Neuronal stem cell (in vitro differentiated cells): Measurements from ENCODE around the gene UNC13D.

Experiments
- DNase-seq: peaks from one replicate; pipeline ENCODE4 v3.0.0-alpha.2; 2013; ENCODE audit warnings: low spot score
- H2AFZ ChIP-seq: one replicate; pipeline ENCODE4 v1.6.1; 2013; ENCODE audit warnings: mild to moderate bottlenecking, low read length, inconsistent platforms
- H2AK5ac ChIP-seq: 2 replicates; pipeline ENCODE4 v1.6.1; 2013; ENCODE audit warnings: low read depth, mild to moderate bottlenecking, inconsistent platforms, low read length, moderate library complexity, mixed read lengths
- H2BK120ac ChIP-seq: 2 replicates; pipeline ENCODE4 v1.6.1; 2013; ENCODE audit warnings: low read depth, mild to moderate bottlenecking, inconsistent platforms, low read length, moderate library complexity, mixed read lengths
- H2BK12ac ChIP-seq: one replicate; pipeline ENCODE4 v1.6.1; 2013; ENCODE audit warnings: low read length, inconsistent platforms
- H2BK15ac ChIP-seq: 2 replicates; pipeline ENCODE4 v1.6.1; 2013; ENCODE audit warnings: mild to moderate bottlenecking, low read length, inconsistent platforms, mixed read lengths
- H2BK5ac ChIP-seq: one replicate; pipeline ENCODE4 v1.6.1; 2013; ENCODE audit warnings: inconsistent platforms, mild to moderate bottlenecking, low read length, moderate library complexity
- H3K14ac ChIP-seq: one replicate; pipeline ENCODE4 v1.6.1; 2013; ENCODE audit warnings: low read length, inconsistent platforms
- H3K18ac ChIP-seq: 2 replicates; pipeline ENCODE4 v1.6.1; 2013; ENCODE audit warnings: low read length, inconsistent platforms
- H3K23ac ChIP-seq: 2 replicates; pipeline ENCODE4 v1.6.1; 2013; ENCODE audit warnings: low read depth, mild to moderate bottlenecking, mixed read lengths, low read length, inconsistent platforms; ENCODE audit not compliant: poor library complexity
- H3K27ac ChIP-seq: replicated peaks from 3 replicates; pipeline ENCODE4 v1.5.1; 2013; ENCODE audit warnings: low read length, inconsistent platforms
- H3K27me3 ChIP-seq, 3 experiments: 2 replicates each; pipeline ENCODE4 v1.6.1; 2013; ENCODE audit warnings: low read length in 3 of 3, mild to moderate bottlenecking in 2 of 3, inconsistent platforms in 1 of 3, low read depth in 1 of 3, mixed read lengths in 1 of 3, moderate library complexity in 1 of 3; ENCODE audit not compliant: control insufficient read depth in 3 of 3, insufficient read depth in 3 of 3
- H3K36me3 ChIP-seq, 2 donors: replicated peaks in 1 of 2; 2 replicates each; pipeline ENCODE4 v1.6.1; 2013; ENCODE audit warnings: low read length in 2 of 2; ENCODE audit not compliant: control insufficient read depth in 2 of 2, insufficient read depth in 2 of 2
- H3K4ac ChIP-seq: 2 replicates; pipeline ENCODE4 v1.6.1; 2013; ENCODE audit warnings: inconsistent platforms, mild to moderate bottlenecking, low read length, moderate library complexity
- H3K4me1 ChIP-seq, 2 donors: 1 replicate in 1 of 2; 2 replicates in 1 of 2; pipeline ENCODE4 v1.6.1; 2013; ENCODE audit warnings: low read length in 2 of 2, low read depth in 1 of 2; ENCODE audit not compliant: control insufficient read depth in 2 of 2, insufficient read depth in 1 of 2
- H3K4me2 ChIP-seq: one replicate; pipeline ENCODE4 v1.6.1; 2013; ENCODE audit warnings: mild to moderate bottlenecking, low read length, inconsistent platforms; ENCODE audit not compliant: insufficient read depth, poor library complexity, severe bottlenecking
- H3K4me3 ChIP-seq, 2 donors: 2 replicates each; pipeline ENCODE4 v1.5.1; 2013; ENCODE audit warnings: low read length in 2 of 2, mild to moderate bottlenecking in 2 of 2, inconsistent platforms in 1 of 2, moderate library complexity in 1 of 2
- H3K79me1 ChIP-seq: one replicate; pipeline ENCODE4 v1.6.1; 2013; ENCODE audit warnings: low read depth, mild to moderate bottlenecking, inconsistent platforms, low read length, moderate library complexity
- H3K9ac ChIP-seq: one replicate; pipeline ENCODE4 v1.6.1; 2013; ENCODE audit warnings: mild to moderate bottlenecking, low read depth, low read length, inconsistent platforms; ENCODE audit not compliant: poor library complexity
- H3K9me3 ChIP-seq, 2 donors: replicated peaks in 1 of 2; 2 replicates each; pipeline versions ENCODE3 to v1.6.1; 2013; ENCODE audit warnings: low read length in 2 of 2, mild to moderate bottlenecking in 2 of 2, inconsistent platforms in 1 of 2, low read depth in 1 of 2, mixed read lengths in 1 of 2, moderate library complexity in 1 of 2; ENCODE audit not compliant: control insufficient read depth in 2 of 2, insufficient read depth in 1 of 2
- H4K8ac ChIP-seq: one replicate; pipeline ENCODE4 v1.6.1; 2013; ENCODE audit warnings: low read depth, mild to moderate bottlenecking, inconsistent platforms, low read length, moderate library complexity
- H4K91ac ChIP-seq: one replicate; pipeline ENCODE4 v1.6.1; 2013; ENCODE audit warnings: low read length, low read depth, mild to moderate bottlenecking, inconsistent platforms; ENCODE audit not compliant: poor library complexity
- WGBS, 2 donors: extraction: QIAGEN DNeasy Blood & Tissue Kit; methylation state at CpG; one replicate each; pipeline ENCODE4 v1.1.7; 2013; ENCODE audit warnings: missing lambda C conversion rate in 2 of 2, mixed read lengths in 1 of 2; ENCODE audit not compliant: insufficient read length in 2 of 2, insufficient replicate concordance in 1 of 2; ENCODE audit errors: extremely low coverage in 2 of 2; 5-methylcytosine and 5-hydroxymethylcytosine counted together

The UNC13D gene

DNA sequence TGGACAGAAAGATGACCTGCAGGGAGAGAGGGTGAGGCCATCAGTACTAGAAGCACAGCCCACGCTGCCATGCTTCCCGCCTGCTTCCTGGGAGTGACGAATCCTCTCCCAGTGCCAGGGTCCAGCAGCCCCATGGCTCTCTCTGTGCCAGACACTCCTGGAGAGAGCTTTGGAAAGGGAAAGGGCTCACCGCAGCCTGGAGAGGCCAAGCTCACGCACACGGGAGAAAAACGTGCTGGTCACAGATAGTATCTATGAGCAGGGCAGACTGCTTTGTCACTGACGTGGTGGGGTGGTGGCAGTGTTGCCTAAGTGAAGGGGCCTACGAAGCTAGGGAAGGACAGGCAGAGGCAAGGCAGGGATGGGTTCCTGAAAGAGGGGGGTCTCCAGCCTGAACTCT is 5.5 kb upstream of the UNC13D start:
- Histone ChIP-seq H2BK12ac (no peak overlapping the region), H4K91ac (no peak overlapping the region), H2AK5ac (no peak overlapping the region), H2BK120ac (no peak overlapping the region), H3K27me3 (no peaks in the 10 kb centered on the region), H3K4me2 (no peak overlapping the region), H3K4me1 (peaks cover 10% of the 10 kb centered on the region in 2 donors), H3K79me1 (no peaks in the 10 kb centered on the region), H4K8ac (no peak overlapping the region), H3K18ac (no peak overlapping the region), H3K4ac (no peak overlapping the region), H3K14ac (no peak overlapping the region), H2AFZ (no peak overlapping the region), H3K36me3 (peaks cover 37 to 58% of the 10 kb centered on the region in 2 donors), H3K23ac (peak overlapping the region; percentile 39), H3K27ac (no peak overlapping the region), H2BK15ac (no peak overlapping the region), H3K9me3 (no peaks in the 10 kb centered on the region), H2BK5ac (no peak overlapping the region), H3K9ac (no peak overlapping the region), H3K4me3 (no peak overlapping the region)
- DNase-seq, result no peak
- no CpG with 5 or more reads among the region's 9 CpGs for WGBS, 2 donors

DNA sequence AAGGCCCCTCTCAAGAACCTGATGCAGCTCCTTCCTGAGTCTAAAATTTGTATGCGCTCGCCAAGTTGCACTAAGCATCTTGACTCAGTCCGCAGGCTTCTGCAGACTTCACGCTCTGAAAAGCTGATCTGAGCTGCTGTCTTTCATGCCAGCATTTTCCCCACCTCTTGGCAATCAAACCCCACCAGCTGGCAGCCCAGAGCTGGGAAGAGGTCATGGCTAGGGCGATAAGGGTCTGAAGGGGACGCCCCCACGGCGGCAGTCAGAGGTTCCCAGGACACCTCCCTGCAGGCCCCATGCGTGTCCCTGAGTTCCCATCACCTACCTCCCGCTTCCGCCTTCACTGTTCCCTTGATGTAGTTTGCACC is 5.1 kb upstream of the UNC13D start:
- peaks cover 37 to 58% of the 10 kb centered on the region in 2 donors for H3K36me3 ChIP-seq
- no peak overlapping the region for H2BK15ac ChIP-seq
- no peak overlapping the region for H3K4me2 ChIP-seq
- no peaks in the 10 kb centered on the region for H3K9me3 ChIP-seq
- no peak overlapping the region for H3K23ac ChIP-seq
- no peak overlapping the region for H2BK5ac ChIP-seq
- peaks cover 8% of the 10 kb centered on the region in 2 donors for H3K4me1 ChIP-seq
- H3K27ac ChIP-seq, result no peak overlapping the region
- H3K27me3 ChIP-seq, result no peaks in the 10 kb centered on the region
- no peak overlapping the region for H4K8ac ChIP-seq
- no peak overlapping the region for H3K9ac ChIP-seq
- H3K14ac ChIP-seq, result no peak overlapping the region
- no peak overlapping the region for H2AFZ ChIP-seq
- no peak overlapping the region for H2AK5ac ChIP-seq
- no peaks in the 10 kb centered on the region for H3K79me1 ChIP-seq
- no peak overlapping the region for H2BK120ac ChIP-seq
- WGBS, 2 donors, result no CpG with 5 or more reads among the region's 11 CpGs
- no peak for DNase-seq
- no peak overlapping the region for H2BK12ac ChIP-seq
- no peak overlapping the region for H3K4ac ChIP-seq
- no peak overlapping the region for H3K18ac ChIP-seq
- no peak overlapping the region for H3K4me3 ChIP-seq
- no peak overlapping the region for H4K91ac ChIP-seq

DNA sequence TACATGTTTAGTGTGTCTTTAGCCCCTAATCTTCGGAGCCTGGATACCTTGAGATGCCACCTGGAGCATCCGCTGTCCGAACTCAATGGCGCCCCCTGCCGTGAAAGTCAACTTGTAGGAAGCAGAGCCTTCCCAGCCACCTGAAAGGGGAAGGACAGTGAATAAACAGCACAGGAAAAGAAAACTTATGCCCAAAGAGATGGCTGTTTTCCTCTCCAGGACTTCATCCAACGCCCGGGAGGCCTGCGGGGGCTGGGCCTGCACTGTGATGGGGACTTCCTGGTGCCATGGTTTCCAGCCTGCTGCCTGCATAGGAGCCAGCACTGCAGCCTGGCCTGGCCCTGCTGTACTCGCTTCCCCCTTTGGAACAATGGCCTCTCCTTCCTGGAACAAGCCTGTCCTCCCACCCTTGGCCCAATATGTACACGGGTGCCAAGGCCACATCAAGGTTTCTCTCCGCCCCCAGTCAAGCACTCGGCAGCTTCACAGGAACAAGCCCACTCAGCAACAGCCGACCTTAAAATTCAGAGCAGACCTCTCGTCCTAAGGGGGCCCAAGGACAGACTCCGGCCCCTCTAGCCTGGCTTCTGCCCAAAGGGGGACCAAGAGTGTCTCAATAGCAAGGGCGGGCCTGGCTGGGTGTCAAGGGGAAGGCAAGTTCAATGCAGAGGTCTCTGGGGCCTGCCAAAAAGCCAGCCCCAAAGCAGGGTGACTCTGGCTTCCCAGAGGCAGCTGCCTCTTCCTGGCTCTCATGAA is 4.5 kb upstream of the UNC13D start:
- H3K4me3 ChIP-seq, result no peak overlapping the region
- no peak overlapping the region for H4K8ac ChIP-seq
- no peak overlapping the region for H4K91ac ChIP-seq
- H3K14ac ChIP-seq, result no peak overlapping the region
- H3K27ac ChIP-seq, result no peak overlapping the region
- peaks cover 37 to 58% of the 10 kb centered on the region in 2 donors for H3K36me3 ChIP-seq
- WGBS, 2 donors, result no CpG with 5 or more reads among the region's 16 CpGs
- no peak overlapping the region for H3K4ac ChIP-seq
- H2AK5ac ChIP-seq, result no peak overlapping the region
- DNase-seq, result peak; percentile 62
- no peak overlapping the region for H2AFZ ChIP-seq
- H3K4me2 ChIP-seq, result no peak overlapping the region
- no peak overlapping the region for H3K23ac ChIP-seq
- H2BK15ac ChIP-seq, result no peak overlapping the region
- no peaks in the 10 kb centered on the region for H3K79me1 ChIP-seq
- H2BK5ac ChIP-seq, result no peak overlapping the region
- H3K4me1 ChIP-seq, result peaks cover 5 to 6% of the 10 kb centered on the region in 2 donors
- H2BK12ac ChIP-seq, result no peak overlapping the region
- no peaks in the 10 kb centered on the region for H3K27me3 ChIP-seq
- H3K9ac ChIP-seq, result peak overlapping the region; percentile 47
- H2BK120ac ChIP-seq, result no peak overlapping the region
- no peaks in the 10 kb centered on the region for H3K9me3 ChIP-seq
- no peak overlapping the region for H3K18ac ChIP-seq

DNA sequence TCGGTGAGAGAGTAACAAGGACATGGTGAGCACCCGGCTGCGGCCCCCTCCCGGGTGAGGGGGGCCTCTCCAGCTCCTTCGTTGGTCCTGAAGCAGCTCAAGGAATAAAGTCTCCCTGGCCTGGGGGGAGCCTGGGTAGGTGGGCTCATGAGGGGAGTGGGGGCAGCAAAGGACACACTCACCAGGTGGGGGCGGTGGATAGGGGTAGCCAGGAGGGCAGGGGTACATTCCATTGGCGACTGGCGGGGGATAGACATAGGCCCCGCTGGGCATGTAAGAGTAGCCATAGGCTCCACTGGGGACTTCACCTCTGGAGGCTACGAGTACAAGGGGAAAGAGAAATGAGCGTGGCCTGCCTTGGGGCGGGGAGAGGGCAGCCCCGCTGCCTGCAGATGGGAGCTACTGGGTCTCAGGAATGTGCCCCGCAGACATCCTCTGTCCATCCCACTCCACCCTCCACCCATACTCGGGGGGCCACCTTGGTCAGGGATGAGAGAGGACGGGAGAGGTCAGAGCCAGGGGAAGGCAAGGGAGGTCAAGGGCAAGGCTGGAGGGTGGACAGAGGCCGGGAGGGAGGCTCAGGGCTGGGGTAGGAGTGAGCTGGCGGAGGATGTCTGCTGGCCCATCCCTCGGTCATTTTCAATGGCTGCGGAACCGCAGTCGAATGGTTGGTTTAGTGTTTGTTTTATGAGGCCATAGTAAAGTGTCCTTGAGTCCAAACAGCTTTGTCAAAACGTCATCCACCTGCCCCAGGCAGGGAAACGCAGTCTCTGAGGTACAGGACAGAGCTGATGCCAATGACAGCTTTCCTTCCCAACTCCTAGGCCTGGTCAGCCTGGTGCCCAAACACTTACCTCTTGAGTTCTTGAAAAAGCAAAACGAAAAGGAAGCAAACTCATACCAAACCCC is 3.7 kb upstream of the UNC13D start:
- WGBS, 2 donors, result no CpG with 5 or more reads among the region's 25 CpGs
- Histone ChIP-seq H3K9ac (peak overlapping the region; percentile 1), H3K4ac (no peak overlapping the region), H2AK5ac (no peak overlapping the region), H3K14ac (no peak overlapping the region), H3K4me3 (no peak overlapping the region), H4K91ac (no peak overlapping the region), H3K4me1 (peaks cover 5 to 6% of the 10 kb centered on the region in 2 donors), H4K8ac (no peak overlapping the region), H3K23ac (peak overlapping the region; percentile 97), H2BK120ac (peak overlapping the region; percentile 83), H3K9me3 (no peaks in the 10 kb centered on the region), H2AFZ (no peak overlapping the region), H3K36me3 (peaks cover 37 to 58% of the 10 kb centered on the region in 2 donors), H3K4me2 (no peak overlapping the region), H2BK15ac (no peak overlapping the region), H3K79me1 (no peaks in the 10 kb centered on the region), H2BK12ac (no peak overlapping the region), H3K27ac (no peak overlapping the region), H2BK5ac (no peak overlapping the region), H3K27me3 (no peaks in the 10 kb centered on the region), H3K18ac (peak overlapping the region; percentile 11)
- DNase-seq, result no peak
